K562 (cell line): ENCODE data around the gene CEACAM20. TPM values are rescaled to one million over a fixed set of nuclear protein-coding genes. Genes with fewer than 3 reads are reported as not detected.

ENCODE experiments used
- ATAC-seq: fragments of 200-7000 bp; cut with Tn5 transposase; 3 replicates; pipeline ENCODE4 v1.9.1; 2020; ENCODE audit warnings: moderate library complexity
- BruUV-seq: library from RNA; stranded (reverse); fragments of 400-500 nt; replicated peaks from 2 replicates; lab custom pipeline; 2021; lab: Mats Ljungman, UMichigan
- CTCF ChIA-PET: fragments of 300-600 bp; formaldehyde crosslinking; extraction: SDS; loops from one replicate; lab custom pipeline; 2021; ENCODE audit warnings: low intra/inter-chr PET ratio; lab: Yijun Ruan, JAX
- POLR2A ChIA-PET: fragments of 300-600, 350-650 bp; sonication (Branson Sonifier 250); formaldehyde crosslinking; extraction: SDS; loops from one replicate; lab custom pipeline; 2021; ENCODE audit warnings: antibody characterized with exemption, inconsistent platforms; lab: Yijun Ruan, JAX
- DNase-seq, 4 experiments: peaks; one replicate each; pipeline versions ENCODE4 v3.0.0 to v3.0.0-alpha.2; 2011 to 2018; ENCODE audit warnings: low spot score in 3 of 4, mixed read lengths in 3 of 4; ENCODE audit errors: extremely low read depth in 1 of 4
- FAIRE-seq: peaks from 2 replicates; lab custom pipeline; 2011; peaks lifted over from hg19 to GRCh38; lab: Jason Lieb, UNC
- H2AFZ ChIP-seq: 2 replicates; pipeline ENCODE4 v1.6.0; 2011; ENCODE audit warnings: low read depth, low read length, control low read depth, inconsistent platforms
- H3K27ac ChIP-seq: fragments of 200-600 bp; 3 replicates; pipeline ENCODE4 v1.8.0; 2011; ENCODE audit warnings: low read depth, mild to moderate bottlenecking, control low read depth, inconsistent platforms, low read length, moderate library complexity, mixed read lengths; ENCODE audit errors: extremely low read depth
- H3K27me3 ChIP-seq, 2 experiments: fragments of 300-600 bp in 1 of 2; 2 replicates in 1 of 2; 3 replicates in 1 of 2; pipeline versions ENCODE4 v1.6.0 to v1.8.0; 2011; ENCODE audit warnings: inconsistent platforms in 2 of 2, low read length in 2 of 2, mild to moderate bottlenecking in 1 of 2, mixed read lengths in 1 of 2, moderate library complexity in 1 of 2; ENCODE audit not compliant: control insufficient read depth in 2 of 2, insufficient read depth in 2 of 2
- H3K36me3 ChIP-seq: fragments of 300-600 bp; 3 replicates; pipeline ENCODE4 v1.8.0; 2011; ENCODE audit warnings: mild to moderate bottlenecking, low read length, inconsistent platforms; ENCODE audit not compliant: control insufficient read depth, insufficient read depth
- H3K4me1 ChIP-seq, 2 experiments: fragments of 200-600 bp in 1 of 2; replicated peaks in 1 of 2; 2 replicates in 1 of 2; 3 replicates in 1 of 2; pipeline versions ENCODE4 v1.5.1 to v1.8.0; 2011; ENCODE audit warnings: inconsistent platforms in 2 of 2, low read length in 2 of 2, mild to moderate bottlenecking in 1 of 2, mixed read lengths in 1 of 2, moderate library complexity in 1 of 2; ENCODE audit not compliant: control insufficient read depth in 2 of 2, insufficient read depth in 2 of 2
- H3K4me2 ChIP-seq: 2 replicates; pipeline ENCODE4 v1.6.1; 2011; ENCODE audit warnings: low read length, control low read depth, inconsistent platforms, mixed read lengths; ENCODE audit not compliant: insufficient read depth
- H3K4me3 ChIP-seq: fragments of 200-600 bp; sonication (generic), shearing (Covaris generic); 2 replicates; pipeline ENCODE4 v1.5.1; 2016; ENCODE audit warnings: control low read depth, inconsistent platforms
- H3K79me2 ChIP-seq: fragments of 200-600 bp; 3 replicates; pipeline ENCODE4 v1.8.0; 2011; ENCODE audit warnings: low read length, inconsistent platforms; ENCODE audit not compliant: control insufficient read depth, insufficient read depth
- H3K9ac ChIP-seq, 2 experiments: 2 replicates each; pipeline versions ENCODE4 v1.6.0 to v1.6.1; 2011; ENCODE audit warnings: low read depth in 2 of 2, low read length in 2 of 2, control low read depth in 1 of 2, inconsistent platforms in 1 of 2, mild to moderate bottlenecking in 1 of 2, mixed read lengths in 1 of 2; ENCODE audit not compliant: insufficient read depth in 1 of 2
- H3K9me1 ChIP-seq: one replicate; pipeline ENCODE4 v1.6.0; 2011; ENCODE audit warnings: inconsistent platforms, mild to moderate bottlenecking, low read length, moderate library complexity; ENCODE audit not compliant: control insufficient read depth, insufficient read depth
- H3K9me3 ChIP-seq: replicated peaks from 2 replicates; pipeline ENCODE4 v1.5.1; 2011; ENCODE audit warnings: low read depth, low read length, inconsistent platforms; ENCODE audit not compliant: control insufficient read depth, insufficient read depth
- H4K20me1 ChIP-seq: replicated peaks from 2 replicates; pipeline ENCODE4 v1.6.1; 2011; ENCODE audit warnings: low read length, inconsistent platforms, mixed read lengths; ENCODE audit not compliant: control insufficient read depth, insufficient read depth
- CC2D1A ChIP-seq: fragments of 450-650 bp; IDR thresholded peaks from 2 replicates; pipeline ENCODE4 v1.6.1; 2017; ENCODE audit warnings: mild to moderate bottlenecking
- CHD4 ChIP-seq: fragments of 200-600 bp; sonication (generic); IDR thresholded peaks from 3 replicates; pipeline ENCODE4 v1.6.1; 2012; ENCODE audit warnings: low read depth, mild to moderate bottlenecking, mixed read lengths, low read length, inconsistent platforms; ENCODE audit not compliant: insufficient read depth, insufficient replicate concordance, poor library complexity, severe bottlenecking
- ELF2 ChIP-seq: fragments of 250-450 bp; sonication (Bioruptor Pico); IDR thresholded peaks from 2 replicates; pipeline ENCODE4 v1.5.0; 2021; ENCODE audit warnings: mild to moderate bottlenecking
- FOXA3 ChIP-seq, 2 experiments: fragments of 450-650 bp in 1 of 2; sonication (generic) in 1 of 2; formaldehyde crosslinking; IDR thresholded peaks in 1 of 2; conservative IDR thresholded peaks in 1 of 2; 2 replicates each; pipeline versions ENCODE4 v1.4.0 to v1.8.0; 2020 to 2022; ENCODE audit warnings: mild to moderate bottlenecking in 2 of 2, missing genetic modification reagents in 1 of 2
- HES1 ChIP-seq: fragments of 450-650 bp; IDR thresholded peaks from 2 replicates; pipeline ENCODE4 v1.6.1; 2016; ENCODE audit warnings: low read depth, mild to moderate bottlenecking, moderate library complexity
- RFX5 ChIP-seq: IDR thresholded peaks from 2 replicates; pipeline ENCODE4 v1.6.1; 2011; ENCODE audit warnings: low read depth, mild to moderate bottlenecking, improper control_type of control experiment, low read length
- ZBTB12 ChIP-seq: fragments of 250-450 bp; sonication (Bioruptor Pico); IDR thresholded peaks from 2 replicates; pipeline ENCODE4 v1.4.0; 2020
- ZC3H8 ChIP-seq: fragments of 450-650 bp; IDR thresholded peaks from 2 replicates; pipeline ENCODE4 v1.6.1; 2017
- ZFPM2 ChIP-seq: fragments of 250-450 bp; sonication (Bioruptor Pico); IDR thresholded peaks from 2 replicates; pipeline ENCODE4 v1.5.1; 2022; ENCODE audit warnings: mild to moderate bottlenecking
- ZNF354B ChIP-seq: fragments of 250-450 bp; sonication (Bioruptor Pico); IDR thresholded peaks from 2 replicates; pipeline ENCODE4 v1.4.0; 2020
- WGBS: fragments of 100-300 bp; shearing (Covaris generic); methylation state at CpG from one replicate; pipeline ENCODE4 v1.1.6; 2016; ENCODE audit warnings: low coverage, mixed read lengths; ENCODE audit not compliant: insufficient coverage; ENCODE audit errors: missing lambda C conversion rate; 5-methylcytosine and 5-hydroxymethylcytosine counted together
- in situ Hi-C: fragments of 300-500 bp; cut with MboI; formaldehyde crosslinking; loops from 4 replicates; pipeline ENCODE4 v1.15.0; 2018; ENCODE audit warnings: inconsistent platforms, mixed read lengths
- intact Hi-C: fragments of 100-400 bp; cut with micrococcal nuclease; formaldehyde crosslinking; loops from 2 replicates; pipeline ENCODE4 v1.14.2; 2022
- polyA plus RNA-seq, 8 experiments: library from polyadenylated mRNA; depleted of rRNA in 4 of 8; stranded (reverse) in 5 of 8; unstranded in 3 of 8; fragments of >200 nt; fragmentation: Nextera tagmentation in 2 of 8; fragmentation: Illumina TruSeq in 1 of 8; extraction: Ambion mirVana in 2 of 8; extraction: Trizol in 1 of 8; gene quantifications; 2 replicates each; pipeline versions ENCODE4 v1.2.1 to v1.2.3, GENCODE V29; 2011 to 2014; ENCODE audit warnings: inconsistent platforms in 1 of 8, missing spikeins in 1 of 8
- total RNA-seq, 7 experiments: library from RNA; depleted of rRNA in 6 of 7; stranded (reverse); fragments of >200 nt in 6 of 7; fragmentation: Illumina TruSeq in 2 of 7; extraction: Trizol in 2 of 7; gene quantifications; 2 replicates each; pipeline versions ENCODE4 v1.2.1 to v1.2.3, GENCODE V29; 2011 to 2021; ENCODE audit warnings: low replicate concordance in 1 of 7

Gene CEACAM20
- total and polyA plus RNA-seq, 9 of the 15 experiments (the other 6 are each of a cell fraction or from before 2014, with no cell fraction given) = not detected

GRCh38 chr19:44544031-44544430 is 14.6 kb upstream of the CEACAM20 start:
- FAIRE-seq (no peak), DNase-seq (no peak)
- WGBS = 8% methylated on average over 2 of the region's 2 CpGs

More at GRCh38 chr19:44544031-44544430, 14.6 kb upstream of the CEACAM20 start:
- Histone ChIP-seq H3K9me1 (no peaks in the 10 kb centered on the region), H2AFZ (no peak overlapping the region), H3K27me3 (no peaks in the 10 kb centered on the region; a peak in 1 of 5 replicates), H4K20me1 (no peaks in the 10 kb centered on the region), H3K4me2 (no peak overlapping the region), H3K36me3 (no peaks in the 10 kb centered on the region), H3K4me3 (no peak overlapping the region), H3K9ac (no peak overlapping the region), H3K27ac (no peak overlapping the region), H3K79me2 (no peaks in the 10 kb centered on the region), H3K9me3 (no peaks in the 10 kb centered on the region), H3K4me1 (no peaks in the 10 kb centered on the region)
- intact Hi-C loops (no loop called here), in situ Hi-C loops (no loop called here)
- ChIA-PET POLR2A (no interaction called here), CTCF (no interaction called here)
- TF ChIP-seq HES1 (no peak), ZC3H8 (no peak), ZNF354B (CRISPR knock-in tag) (no peak), CHD4 (no peak), ELF2 (CRISPR knock-in tag) (no peak), CC2D1A (no peak), ZBTB12 (CRISPR knock-in tag) (no peak), ZFPM2 (CRISPR knock-in tag) (no peak), FOXA3 (CRISPR knock-in tag; conservative IDR thresholded peaks at IDR 0.05 in 1 of 2, IDR thresholded peaks at IDR 0.05 in 1 of 2) (no peak), RFX5 (no peak)
- BruUV-seq = no TSS peak
- no peak for ATAC-seq
